Keratinocyte (primary cell): Measurements from ENCODE around the gene FN3KRP. TPM values are rescaled to one million over a fixed set of nuclear protein-coding genes. Genes with fewer than 3 reads are reported as not detected.

Experiments
- DNase-seq: peaks from one replicate; pipeline ENCODE4 v3.0.0-alpha.2; 2011; ENCODE audit warnings: low read depth, missing footprints, low spot score
- FAIRE-seq: peaks from 2 replicates; lab custom pipeline; 2011; peaks lifted over from hg19 to GRCh38; lab: Jason Lieb, UNC
- H2AFZ ChIP-seq: 2 replicates; pipeline ENCODE4 v1.6.0; 2012; ENCODE audit warnings: low read length, control low read depth, inconsistent platforms; ENCODE audit not compliant: control insufficient read depth
- H3K27ac ChIP-seq: 2 replicates; pipeline ENCODE4 v1.5.1; 2011; ENCODE audit warnings: low read length; ENCODE audit not compliant: control insufficient read depth, insufficient read depth
- H3K27me3 ChIP-seq: 3 replicates; pipeline ENCODE4 v1.6.0; 2011; ENCODE audit warnings: low read length; ENCODE audit not compliant: control insufficient read depth, insufficient read depth; ENCODE audit errors: extremely low read depth
- H3K36me3 ChIP-seq, 2 experiments: 2 replicates in 1 of 2; 3 replicates in 1 of 2; pipeline ENCODE4 v1.5.1; 2011; ENCODE audit warnings: low read length in 2 of 2, mild to moderate bottlenecking in 1 of 2; ENCODE audit not compliant: control insufficient read depth in 2 of 2, insufficient read depth in 2 of 2; ENCODE audit errors: extremely low read depth in 1 of 2
- H3K4me1 ChIP-seq: 3 replicates; pipeline ENCODE4 v1.5.1; 2011; ENCODE audit warnings: low read length; ENCODE audit not compliant: control insufficient read depth, insufficient read depth; ENCODE audit errors: extremely low read depth
- H3K4me2 ChIP-seq: 3 replicates; pipeline ENCODE4 v1.6.0; 2011; ENCODE audit warnings: low read depth, low read length; ENCODE audit not compliant: control insufficient read depth, insufficient read depth; ENCODE audit errors: extremely low read depth
- H3K4me3 ChIP-seq, 3 experiments: fragments of 200-600 bp in 1 of 3; sonication (generic) in 1 of 3; 2 replicates in 2 of 3; 3 replicates in 1 of 3; pipeline ENCODE4 v1.5.1; 2011 to 2016; ENCODE audit warnings: low read length in 3 of 3, mild to moderate bottlenecking in 3 of 3, control low read depth in 2 of 3, inconsistent platforms in 1 of 3, low read depth in 1 of 3, mixed read lengths in 1 of 3, mixed run types in 1 of 3, moderate library complexity in 1 of 3; ENCODE audit not compliant: control insufficient read depth in 2 of 3, insufficient read depth in 2 of 3; ENCODE audit errors: extremely low read depth in 1 of 3
- H3K79me2 ChIP-seq: 2 replicates; pipeline ENCODE4 v1.6.0; 2012; ENCODE audit warnings: low read length; ENCODE audit not compliant: control insufficient read depth, insufficient read depth
- H3K9ac ChIP-seq: 3 replicates; pipeline ENCODE4 v1.6.0; 2011; ENCODE audit warnings: low read length; ENCODE audit not compliant: control insufficient read depth, insufficient read depth; ENCODE audit errors: extremely low read depth
- H3K9me1 ChIP-seq: 3 replicates; pipeline ENCODE4 v1.6.0; 2011; ENCODE audit warnings: low read length; ENCODE audit not compliant: control insufficient read depth, insufficient read depth; ENCODE audit errors: extremely low read depth
- H3K9me3 ChIP-seq: 2 replicates; pipeline ENCODE4 v1.5.1; 2012; ENCODE audit warnings: low read depth, low read length; ENCODE audit not compliant: control insufficient read depth
- H4K20me1 ChIP-seq: 3 replicates; pipeline ENCODE4 v1.6.0; 2011; ENCODE audit warnings: low read length; ENCODE audit not compliant: control insufficient read depth, insufficient read depth; ENCODE audit errors: extremely low read depth
- CTCF ChIP-seq, 3 experiments: IDR thresholded peaks in 1 of 3; conservative IDR thresholded peaks in 1 of 3; optimal IDR thresholded peaks in 1 of 3; 2 replicates in 2 of 3; 3 replicates in 1 of 3; pipeline versions ENCODE3 to v1.5.1; 2011; ENCODE audit warnings: low read length in 3 of 3, mild to moderate bottlenecking in 3 of 3, moderate library complexity in 2 of 3, control low read depth in 1 of 3, inconsistent platforms in 1 of 3; ENCODE audit not compliant: insufficient read depth in 2 of 3; ENCODE audit errors: extremely low read depth in 1 of 3
- EZH2 ChIP-seq: IDR thresholded peaks from one replicate; pipeline ENCODE4 v1.6.1; 2012; ENCODE audit warnings: inconsistent platforms, mild to moderate bottlenecking, low read length, moderate library complexity
- dilution Hi-C: fragments of 300-500 bp; cut with MboI; formaldehyde crosslinking; loops from one replicate; pipeline ENCODE4 v1.7.0; 2020; ENCODE audit warnings: low sequenced_read_pairs; ENCODE audit not compliant: extremely low pct_ligation_motif_present
- polyA plus RNA-seq, 5 experiments: library from polyadenylated mRNA; depleted of rRNA in 3 of 5; stranded (reverse) in 3 of 5; stranded (forward) in 1 of 5; unstranded in 1 of 5; fragments of >200 nt; gene quantifications; 1 replicate in 1 of 5; 2 replicates in 3 of 5; 3 replicates in 1 of 5; pipeline versions ENCODE4 v1.2.1 to v1.2.3, GENCODE V29; 2011 to 2012; ENCODE audit warnings: missing spikeins in 2 of 5, low read depth in 1 of 5, low replicate concordance in 1 of 5

The FN3KRP gene
- polyA plus RNA-seq, 1 donor (not counting 4 experiments of a cell fraction or from before 2014, with no cell fraction given): 25.7 TPM

- Histone ChIP-seq H2AFZ (no peak overlapping the region), H3K4me2 (no peak overlapping the region), H3K27ac (no peak overlapping the region), H3K4me1 (no peaks in the 10 kb centered on the region), H4K20me1 (no peaks in the 10 kb centered on the region), H3K4me3 (no peak overlapping the region), H3K27me3 (no peaks in the 10 kb centered on the region), H3K9me1 (no peaks in the 10 kb centered on the region), H3K9me3 (no peaks in the 10 kb centered on the region), H3K36me3 (peaks cover 16% of the 10 kb centered on the region in 2 experiments), H3K9ac (no peak overlapping the region), H3K79me2 (no peaks in the 10 kb centered on the region)
- dilution Hi-C loops: no loop called here
- TF ChIP-seq EZH2: no peak
- no peak for TF ChIP-seq CTCF (optimal IDR thresholded peaks at IDR 0.05 in 1 of 3, IDR thresholded peaks at IDR 0.05 in 1 of 3, conservative IDR thresholded peaks at IDR 0.05 in 1 of 3; ENCODE audit: extremely low read depth in 1 of 3, insufficient read depth in 2 of 3, low read length in 3 of 3)
- FAIRE-seq (no peak), DNase-seq (no peak)
These were observed 9.9 kb downstream of the FN3KRP start for GRCh38 chr17:82726427-82726826.

DNA sequence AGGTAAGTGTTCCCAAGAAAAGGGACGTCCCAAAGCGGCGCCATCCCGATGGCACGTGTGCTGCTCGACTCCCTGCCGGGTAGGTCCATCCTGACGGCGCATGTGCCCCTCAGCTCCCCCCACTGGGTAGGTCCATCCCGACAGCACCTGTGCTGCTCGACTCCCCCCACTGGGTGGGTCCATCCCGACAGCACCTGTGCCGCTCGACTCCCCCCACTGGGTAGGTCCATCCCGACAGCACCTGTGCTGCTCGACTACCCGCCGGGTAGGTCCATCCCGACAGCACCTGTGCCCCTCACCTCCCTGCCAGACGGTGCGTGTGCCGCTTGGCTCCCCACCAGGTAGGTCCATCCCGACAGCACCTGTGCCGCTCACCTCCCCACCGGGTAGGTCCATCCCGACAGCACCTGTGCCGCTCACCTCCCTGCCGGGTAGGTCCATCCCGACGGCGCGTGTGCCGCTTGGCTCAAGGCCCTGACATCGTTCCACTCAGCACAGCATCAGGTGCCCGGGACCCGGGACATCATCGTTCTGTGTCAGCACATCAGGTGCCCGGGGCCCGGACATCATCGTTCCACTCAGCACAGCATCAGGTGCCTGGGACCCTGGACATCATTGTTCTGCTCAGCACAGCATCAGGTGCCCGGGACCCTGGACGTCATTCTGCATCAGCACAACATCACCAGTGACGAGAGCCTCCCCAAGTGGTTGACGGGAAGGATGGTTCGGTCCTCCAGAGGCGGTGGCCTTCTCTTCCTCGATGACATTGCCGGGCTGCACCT, 13.2 kb downstream of the FN3KRP start:
- Histone ChIP-seq H3K27ac (no peak overlapping the region), H3K79me2 (no peaks in the 10 kb centered on the region), H4K20me1 (no peaks in the 10 kb centered on the region), H3K9ac (no peak overlapping the region), H3K27me3 (no peaks in the 10 kb centered on the region), H3K9me3 (peaks cover 2% of the 10 kb centered on the region), H3K4me2 (no peak overlapping the region), H3K9me1 (no peaks in the 10 kb centered on the region), H3K36me3 (peaks cover 2 to 11% of the 10 kb centered on the region in 2 experiments), H2AFZ (no peak overlapping the region), H3K4me1 (no peaks in the 10 kb centered on the region), H3K4me3 (no peak overlapping the region)
- FAIRE-seq (no peak), DNase-seq (no peak)
- TF ChIP-seq EZH2 (no peak), CTCF (optimal IDR thresholded peaks at IDR 0.05 in 1 of 3, IDR thresholded peaks at IDR 0.05 in 1 of 3, conservative IDR thresholded peaks at IDR 0.05 in 1 of 3; ENCODE audit: extremely low read depth in 1 of 3, insufficient read depth in 2 of 3, low read length in 3 of 3) (no peak)
- dilution Hi-C loops: no loop called here
